T follicular helper cell (primary cell): Measurements from ENCODE around the gene DHX58.

Experiments
- DNase-seq: peaks from one replicate; pipeline ENCODE4 v3.0.0-alpha.2; 2020; ENCODE audit warnings: low read depth

The DHX58 gene

GRCh38 chr17:42055496-42055895 is 57.0 kb downstream of the DHX58 start:
- DNase-seq = no peak

GRCh38 chr17:42055027-42055426 is 57.5 kb downstream of the DHX58 start:
- no peak for DNase-seq

GRCh38 chr17:42053731-42054500 is 58.6 kb downstream of the DHX58 start:
- DNase-seq = no peak

GRCh38 chr17:42052346-42052877 is 60.1 kb downstream of the DHX58 start:
- DNase-seq = no peak

DNA sequence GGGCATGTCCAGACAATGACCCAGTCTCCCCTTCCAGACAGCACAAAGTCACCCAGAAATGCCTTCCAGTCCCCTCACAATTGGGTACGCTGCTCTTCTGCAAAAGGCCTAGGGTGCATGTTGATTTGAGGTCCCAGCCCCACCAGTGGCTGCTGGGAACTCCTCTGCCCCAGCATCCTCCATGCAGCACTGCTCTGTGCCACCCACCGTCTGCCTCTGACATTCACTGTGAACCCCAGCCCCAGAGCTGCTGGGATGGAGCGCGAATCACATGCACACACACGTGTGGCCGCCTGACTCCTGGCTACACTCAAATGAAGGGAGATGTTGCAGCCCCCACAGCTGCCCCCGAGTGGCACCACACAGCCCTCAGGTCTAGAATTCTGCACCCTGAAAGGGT is 60.9 kb downstream of the DHX58 start:
- DNase-seq = no peak
